Ectodermal cell (in vitro differentiated cells): Measurements from ENCODE around the gene ATOSB.

Source experiments
- H3K27ac ChIP-seq: 2 replicates; pipeline ENCODE4 v1.7.0; 2013; ENCODE audit warnings: mild to moderate bottlenecking, low read depth, low read length; ENCODE audit not compliant: insufficient read depth, poor library complexity, severe bottlenecking
- H3K27me3 ChIP-seq: 2 replicates; pipeline ENCODE4 v1.7.0; 2013; ENCODE audit warnings: mild to moderate bottlenecking, low read length; ENCODE audit not compliant: insufficient read depth, control insufficient read depth, poor library complexity, severe bottlenecking
- H3K36me3 ChIP-seq: one replicate; pipeline ENCODE4 v1.7.0; 2013; ENCODE audit warnings: low read length; ENCODE audit not compliant: control insufficient read depth, insufficient read depth
- H3K4me1 ChIP-seq: one replicate; pipeline ENCODE4 v1.7.0; 2013; ENCODE audit warnings: low read length; ENCODE audit not compliant: control insufficient read depth, insufficient read depth
- H3K4me3 ChIP-seq: 2 replicates; pipeline ENCODE4 v1.7.0; 2013; ENCODE audit warnings: low read depth, low read length, control low read depth; ENCODE audit not compliant: insufficient read depth
- H3K9me3 ChIP-seq: 2 replicates; pipeline ENCODE4 v1.7.0; 2013; ENCODE audit warnings: mild to moderate bottlenecking, low read length, moderate library complexity; ENCODE audit not compliant: control insufficient read depth
- WGBS, 2 experiments: methylation state at CpG; one replicate each; pipeline ENCODE4 v1.1.7; 2013; ENCODE audit warnings: missing lambda C conversion rate in 2 of 2; 5-methylcytosine and 5-hydroxymethylcytosine counted together

ATOSB gene

DNA sequence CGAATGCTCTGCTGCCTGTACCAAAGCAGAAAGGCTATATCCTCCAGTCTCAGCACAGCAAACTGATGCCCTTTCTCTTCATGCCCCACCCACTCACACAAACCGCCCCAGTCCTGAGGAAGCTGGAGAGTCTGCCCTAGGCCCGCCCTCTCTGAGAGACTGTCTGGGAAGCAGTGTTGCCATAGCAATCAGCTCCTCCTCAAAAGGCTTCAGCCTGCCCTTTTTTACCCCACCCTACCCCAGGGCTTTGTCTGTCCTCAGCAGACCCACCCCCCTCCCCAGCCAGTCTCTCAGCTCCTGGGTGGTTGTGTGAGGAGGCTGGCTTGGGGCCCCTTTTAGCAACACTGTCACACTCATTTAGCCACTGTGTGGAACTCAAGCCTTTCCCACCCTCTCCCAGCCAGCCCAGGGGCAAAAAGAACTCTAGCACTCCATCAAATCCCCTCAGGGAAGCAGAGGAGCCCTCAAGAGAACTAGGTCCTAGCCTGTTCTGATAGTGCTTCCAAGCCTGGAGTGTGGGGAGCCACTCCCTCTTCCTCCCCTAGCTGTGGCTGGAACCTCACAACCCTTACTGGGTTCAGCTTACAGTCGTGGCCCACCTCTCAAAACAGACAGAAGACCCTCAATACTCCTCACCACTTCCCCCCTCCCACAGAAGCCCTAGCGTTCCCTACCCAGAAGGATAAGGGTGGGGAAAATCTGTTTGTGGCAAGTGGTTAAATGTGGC, 1.4 kb downstream of the ATOSB start:
- Histone ChIP-seq H3K27me3 (peaks cover 4% of the 10 kb centered on the region), H3K9me3 (no peaks in the 10 kb centered on the region), H3K4me3 (peak overlapping the region; percentile 56), H3K27ac (peak overlapping the region; percentile 97), H3K4me1 (peaks cover 22% of the 10 kb centered on the region), H3K36me3 (no peaks in the 10 kb centered on the region)
- 0 to 2% methylated on average over 4 to 5 of the region's 5 CpGs for WGBS, 2 experiments

- Histone ChIP-seq H3K36me3 (peaks cover 4% of the 10 kb centered on the region), H3K4me3 (peak overlapping the region; percentile 21), H3K27me3 (peaks cover 3% of the 10 kb centered on the region), H3K9me3 (no peaks in the 10 kb centered on the region), H3K4me1 (peaks cover 22% of the 10 kb centered on the region), H3K27ac (no peak overlapping the region)
- WGBS, 2 experiments: 87 to 94% methylated on average over 3 of the region's 3 CpGs
These were observed 3.2 kb downstream of the ATOSB start for GRCh38 chr9:35112257-35113020.

- peaks cover 22% of the 10 kb centered on the region for H3K4me1 ChIP-seq
- WGBS, 2 experiments: 1% methylated on average over 57 of the region's 57 CpGs
These were observed 4.4 kb downstream of the ATOSB start for GRCh38 chr9:35111001-35111933.

DNA sequence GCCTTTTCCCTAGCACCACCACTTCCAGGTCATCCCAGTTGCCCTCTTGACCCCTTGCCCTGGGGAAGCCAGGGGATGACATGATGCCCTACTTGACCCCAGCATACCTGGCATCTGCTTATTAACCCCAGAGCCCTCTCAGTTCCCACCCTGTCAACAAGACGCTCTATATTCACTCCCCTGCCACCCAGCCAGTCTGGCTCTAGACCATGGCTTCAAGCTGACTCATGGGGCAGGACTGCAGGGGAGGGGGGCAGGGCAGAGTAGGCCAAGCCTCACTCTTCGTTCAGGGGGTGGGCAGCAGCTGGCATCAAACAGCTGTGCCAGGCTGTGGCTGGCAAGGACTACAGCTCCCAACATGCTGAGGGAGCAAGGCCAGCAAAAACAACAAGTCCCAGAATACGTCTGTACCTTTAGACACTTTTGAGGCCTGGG, 5.3 kb downstream of the ATOSB start:
- Histone ChIP-seq H3K27ac (no peak overlapping the region), H3K4me1 (peaks cover 22% of the 10 kb centered on the region), H3K27me3 (no peaks in the 10 kb centered on the region), H3K36me3 (peaks cover 20% of the 10 kb centered on the region), H3K4me3 (peak overlapping the region; percentile 73), H3K9me3 (no peaks in the 10 kb centered on the region)
- WGBS, 2 experiments: 77 to 82% methylated on average over 3 of the region's 3 CpGs

More at GRCh38 chr9:35111001-35111933, 4.4 kb downstream of the ATOSB start:
- Histone ChIP-seq H3K27me3 (no peaks in the 10 kb centered on the region), H3K27ac (peak overlapping the region; percentile 28), H3K9me3 (no peaks in the 10 kb centered on the region), H3K36me3 (peaks cover 11% of the 10 kb centered on the region), H3K4me3 (peak overlapping the region; percentile 73)

GRCh38 chr9:35108946-35109575, 6.6 kb downstream of the ATOSB start:
- peaks cover 28% of the 10 kb centered on the region for H3K36me3 ChIP-seq
- H3K27ac ChIP-seq: no peak overlapping the region
- H3K4me1 ChIP-seq: peaks cover 32% of the 10 kb centered on the region
- no peaks in the 10 kb centered on the region for H3K9me3 ChIP-seq
- no peak overlapping the region for H3K4me3 ChIP-seq
- 83 to 85% methylated on average over 7 of the region's 8 CpGs for WGBS, 2 experiments
- H3K27me3 ChIP-seq: no peaks in the 10 kb centered on the region

DNA sequence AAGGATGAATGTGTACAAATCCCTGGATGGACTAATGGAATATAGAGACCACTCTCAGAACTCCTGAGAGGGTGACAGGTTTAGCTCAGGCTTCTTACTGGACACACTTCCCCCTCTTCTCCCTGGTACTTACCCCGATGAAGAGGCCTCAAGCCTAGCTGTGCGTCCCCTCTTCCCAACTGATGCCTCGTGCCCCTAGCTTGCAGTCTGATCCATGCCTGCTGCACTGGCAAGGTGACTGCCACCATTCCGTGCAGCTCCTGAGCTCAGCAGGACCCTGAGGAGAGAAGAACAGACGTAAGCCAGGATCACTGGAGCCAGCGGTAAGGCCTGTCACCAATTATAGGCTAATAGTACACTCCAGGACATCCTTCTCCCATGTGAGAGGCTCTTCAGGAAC, 7.2 kb downstream of the ATOSB start:
- 96% methylated on average over 6 of the region's 6 CpGs for WGBS, 2 experiments
- no peak overlapping the region for H3K27ac ChIP-seq
- no peaks in the 10 kb centered on the region for H3K27me3 ChIP-seq
- no peak overlapping the region for H3K4me3 ChIP-seq
- peaks cover 30% of the 10 kb centered on the region for H3K4me1 ChIP-seq
- H3K9me3 ChIP-seq: no peaks in the 10 kb centered on the region
- H3K36me3 ChIP-seq: peaks cover 28% of the 10 kb centered on the region

- Histone ChIP-seq H3K4me1 (peaks cover 30% of the 10 kb centered on the region), H3K4me3 (no peak overlapping the region), H3K36me3 (peaks cover 28% of the 10 kb centered on the region), H3K9me3 (no peaks in the 10 kb centered on the region), H3K27me3 (no peaks in the 10 kb centered on the region), H3K27ac (no peak overlapping the region)
- 88 to 91% methylated on average over 18 of the region's 18 CpGs for WGBS, 2 experiments
These were observed 8.1 kb downstream of the ATOSB start for GRCh38 chr9:35107297-35108290.

DNA sequence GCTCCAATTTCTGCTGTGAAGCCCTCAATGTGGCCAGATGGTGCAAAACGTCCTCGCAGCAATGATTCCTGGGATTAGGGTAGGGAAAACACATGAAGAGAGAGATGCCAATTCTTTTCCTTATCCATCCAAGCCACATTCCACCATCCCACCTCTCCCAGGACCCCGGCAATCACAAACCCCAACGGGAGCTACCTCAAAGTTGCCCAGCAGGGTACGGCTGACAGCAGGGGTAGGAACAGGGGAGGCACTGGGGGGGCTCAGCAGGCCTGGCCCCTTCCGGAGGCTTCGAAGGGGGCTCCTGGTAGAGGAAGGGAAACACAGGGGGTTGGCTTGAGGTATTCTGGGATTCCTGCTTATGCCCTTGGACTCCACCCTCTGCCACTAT, 9.3 kb downstream of the ATOSB start:
- no peak overlapping the region for H3K4me3 ChIP-seq
- peaks cover 27% of the 10 kb centered on the region for H3K4me1 ChIP-seq
- H3K36me3 ChIP-seq: peaks cover 30% of the 10 kb centered on the region
- H3K27me3 ChIP-seq: no peaks in the 10 kb centered on the region
- 94 to 95% methylated on average over 7 of the region's 7 CpGs for WGBS, 2 experiments
- no peaks in the 10 kb centered on the region for H3K9me3 ChIP-seq
- H3K27ac ChIP-seq: no peak overlapping the region
